K562 (cell line): ENCODE results near the gene NIPAL3. TPM values are rescaled to one million over a fixed set of nuclear protein-coding genes. Genes with fewer than 3 reads are reported as not detected.
A peak's percentile ranks its signal among the peaks of the same experiment; 100 is the strongest.

Experiments used
- ATAC-seq: fragments of 200-7000 bp; cut with Tn5 transposase; 3 replicates; pipeline ENCODE4 v1.9.1; 2020; ENCODE audit warnings: moderate library complexity
- BruUV-seq: library from RNA; stranded (reverse); fragments of 400-500 nt; replicated peaks from 2 replicates; lab custom pipeline; 2021; lab: Mats Ljungman, UMichigan
- CTCF ChIA-PET: fragments of 300-600 bp; formaldehyde crosslinking; extraction: SDS; loops from one replicate; lab custom pipeline; 2021; ENCODE audit warnings: low intra/inter-chr PET ratio; lab: Yijun Ruan, JAX
- POLR2A ChIA-PET: fragments of 300-600, 350-650 bp; sonication (Branson Sonifier 250); formaldehyde crosslinking; extraction: SDS; loops from one replicate; lab custom pipeline; 2021; ENCODE audit warnings: antibody characterized with exemption, inconsistent platforms; lab: Yijun Ruan, JAX
- DNase-seq, 4 experiments: peaks; one replicate each; pipeline versions ENCODE4 v3.0.0 to v3.0.0-alpha.2; 2011 to 2018; ENCODE audit warnings: low spot score in 3 of 4, mixed read lengths in 3 of 4; ENCODE audit errors: extremely low read depth in 1 of 4
- FAIRE-seq: peaks from 2 replicates; lab custom pipeline; 2011; peaks lifted over from hg19 to GRCh38; lab: Jason Lieb, UNC
- H2AFZ ChIP-seq: 2 replicates; pipeline ENCODE4 v1.6.0; 2011; ENCODE audit warnings: low read depth, low read length, control low read depth, inconsistent platforms
- H3K27ac ChIP-seq: fragments of 200-600 bp; 3 replicates; pipeline ENCODE4 v1.8.0; 2011; ENCODE audit warnings: low read depth, mild to moderate bottlenecking, control low read depth, inconsistent platforms, low read length, moderate library complexity, mixed read lengths; ENCODE audit errors: extremely low read depth
- H3K27me3 ChIP-seq, 2 experiments: fragments of 300-600 bp in 1 of 2; 2 replicates in 1 of 2; 3 replicates in 1 of 2; pipeline versions ENCODE4 v1.6.0 to v1.8.0; 2011; ENCODE audit warnings: inconsistent platforms in 2 of 2, low read length in 2 of 2, mild to moderate bottlenecking in 1 of 2, mixed read lengths in 1 of 2, moderate library complexity in 1 of 2; ENCODE audit not compliant: control insufficient read depth in 2 of 2, insufficient read depth in 2 of 2
- H3K36me3 ChIP-seq: fragments of 300-600 bp; 3 replicates; pipeline ENCODE4 v1.8.0; 2011; ENCODE audit warnings: mild to moderate bottlenecking, low read length, inconsistent platforms; ENCODE audit not compliant: control insufficient read depth, insufficient read depth
- H3K4me1 ChIP-seq, 2 experiments: fragments of 200-600 bp in 1 of 2; replicated peaks in 1 of 2; 2 replicates in 1 of 2; 3 replicates in 1 of 2; pipeline versions ENCODE4 v1.5.1 to v1.8.0; 2011; ENCODE audit warnings: inconsistent platforms in 2 of 2, low read length in 2 of 2, mild to moderate bottlenecking in 1 of 2, mixed read lengths in 1 of 2, moderate library complexity in 1 of 2; ENCODE audit not compliant: control insufficient read depth in 2 of 2, insufficient read depth in 2 of 2
- H3K4me2 ChIP-seq: 2 replicates; pipeline ENCODE4 v1.6.1; 2011; ENCODE audit warnings: low read length, control low read depth, inconsistent platforms, mixed read lengths; ENCODE audit not compliant: insufficient read depth
- H3K4me3 ChIP-seq: fragments of 200-600 bp; sonication (generic), shearing (Covaris generic); 2 replicates; pipeline ENCODE4 v1.5.1; 2016; ENCODE audit warnings: control low read depth, inconsistent platforms
- H3K79me2 ChIP-seq: fragments of 200-600 bp; 3 replicates; pipeline ENCODE4 v1.8.0; 2011; ENCODE audit warnings: low read length, inconsistent platforms; ENCODE audit not compliant: control insufficient read depth, insufficient read depth
- H3K9ac ChIP-seq, 2 experiments: 2 replicates each; pipeline versions ENCODE4 v1.6.0 to v1.6.1; 2011; ENCODE audit warnings: low read depth in 2 of 2, low read length in 2 of 2, control low read depth in 1 of 2, inconsistent platforms in 1 of 2, mild to moderate bottlenecking in 1 of 2, mixed read lengths in 1 of 2; ENCODE audit not compliant: insufficient read depth in 1 of 2
- H3K9me1 ChIP-seq: one replicate; pipeline ENCODE4 v1.6.0; 2011; ENCODE audit warnings: inconsistent platforms, mild to moderate bottlenecking, low read length, moderate library complexity; ENCODE audit not compliant: control insufficient read depth, insufficient read depth
- H3K9me3 ChIP-seq: replicated peaks from 2 replicates; pipeline ENCODE4 v1.5.1; 2011; ENCODE audit warnings: low read depth, low read length, inconsistent platforms; ENCODE audit not compliant: control insufficient read depth, insufficient read depth
- H4K20me1 ChIP-seq: replicated peaks from 2 replicates; pipeline ENCODE4 v1.6.1; 2011; ENCODE audit warnings: low read length, inconsistent platforms, mixed read lengths; ENCODE audit not compliant: control insufficient read depth, insufficient read depth
- FOXJ2 ChIP-seq: fragments of 200-800 bp; sonication (Bioruptor generic); IDR thresholded peaks from 2 replicates; pipeline ENCODE4 v1.6.1; 2016; ENCODE audit warnings: missing genetic modification characterization, missing compliant biosample characterization
- WGBS: fragments of 100-300 bp; shearing (Covaris generic); methylation state at CpG from one replicate; pipeline ENCODE4 v1.1.6; 2016; ENCODE audit warnings: low coverage, mixed read lengths; ENCODE audit not compliant: insufficient coverage; ENCODE audit errors: missing lambda C conversion rate; 5-methylcytosine and 5-hydroxymethylcytosine counted together
- in situ Hi-C: fragments of 300-500 bp; cut with MboI; formaldehyde crosslinking; loops from 4 replicates; pipeline ENCODE4 v1.15.0; 2018; ENCODE audit warnings: inconsistent platforms, mixed read lengths
- intact Hi-C: fragments of 100-400 bp; cut with micrococcal nuclease; formaldehyde crosslinking; loops from 2 replicates; pipeline ENCODE4 v1.14.2; 2022
- polyA plus RNA-seq, 8 experiments: library from polyadenylated mRNA; depleted of rRNA in 4 of 8; stranded (reverse) in 5 of 8; unstranded in 3 of 8; fragments of >200 nt; fragmentation: Nextera tagmentation in 2 of 8; fragmentation: Illumina TruSeq in 1 of 8; extraction: Ambion mirVana in 2 of 8; extraction: Trizol in 1 of 8; gene quantifications; 2 replicates each; pipeline versions ENCODE4 v1.2.1 to v1.2.3, GENCODE V29; 2011 to 2014; ENCODE audit warnings: inconsistent platforms in 1 of 8, missing spikeins in 1 of 8
- total RNA-seq, 7 experiments: library from RNA; depleted of rRNA in 6 of 7; stranded (reverse); fragments of >200 nt in 6 of 7; fragmentation: Illumina TruSeq in 2 of 7; extraction: Trizol in 2 of 7; gene quantifications; 2 replicates each; pipeline versions ENCODE4 v1.2.1 to v1.2.3, GENCODE V29; 2011 to 2021; ENCODE audit warnings: low replicate concordance in 1 of 7
- TF ChIP-seq, protein P1 (sequence below), 3 experiments: IDR thresholded peaks in 2 of 3; conservative IDR thresholded peaks in 1 of 3; 2 replicates each; pipeline ENCODE4 v1.5.1; 2011 to 2012; ENCODE audit warnings: low read length in 3 of 3, mild to moderate bottlenecking in 3 of 3, control low read depth in 2 of 3, improper control_type of control experiment in 1 of 3, inconsistent platforms in 1 of 3, low read depth in 1 of 3, mixed read lengths in 1 of 3, moderate library complexity in 1 of 3; ENCODE audit not compliant: insufficient read depth in 2 of 3
- TF ChIP-seq, protein P2 (sequence below), 2 experiments: fragments of 450-650 bp; IDR thresholded peaks; 2 replicates each; pipeline ENCODE4 v1.6.1; 2018; ENCODE audit warnings: mild to moderate bottlenecking in 2 of 2, low read depth in 1 of 2; ENCODE audit not compliant: partially characterized antibody in 2 of 2

NIPAL3 gene
- total and polyA plus RNA-seq, 9 of the 15 experiments (the other 6 are each of a cell fraction or from before 2014, with no cell fraction given), result 10.5 to 26.3 (median 16.0) TPM

DNA sequence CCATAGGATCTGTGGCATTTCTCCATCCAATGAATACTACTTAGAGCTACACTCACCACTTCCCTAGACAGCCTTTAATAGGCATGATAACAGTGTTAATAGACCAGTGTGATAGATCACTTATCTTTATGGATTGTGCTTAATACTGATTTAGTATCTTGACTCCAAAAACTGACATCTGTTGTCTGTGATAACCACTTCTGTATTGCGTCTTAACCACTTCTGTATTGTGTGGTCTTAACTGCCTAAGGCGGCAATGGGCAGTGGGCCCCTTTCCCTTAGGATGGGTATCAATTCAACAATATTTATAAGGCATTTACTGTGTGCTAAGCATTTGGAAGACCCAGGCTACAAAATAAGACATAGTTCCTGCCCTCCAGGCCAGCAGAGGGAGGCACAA lies 55.0 kb downstream of the NIPAL3 start:
- H3K27me3 ChIP-seq, result no peaks in the 10 kb centered on the region
- no peak overlapping the region for H3K4me2 ChIP-seq
- no peak for ATAC-seq
- BruUV-seq, result no TSS peak
- no peak overlapping the region for H2AFZ ChIP-seq
- ChIA-PET POLR2A (interaction anchor here (1.0 kb wide), 1 partner anchor 10 kb away, joined by 6 read pairs; no protein-coding TSS in a partner anchor), CTCF (no interaction called here)
- FAIRE-seq, result no peak
- no peak for DNase-seq
- H3K27ac ChIP-seq, result no peak overlapping the region
- no peaks in the 10 kb centered on the region for H3K4me1 ChIP-seq
- no peaks in the 10 kb centered on the region for H3K9me1 ChIP-seq
- intact Hi-C loops, result no loop called here
- no peak overlapping the region for H3K9ac ChIP-seq
- H3K79me2 ChIP-seq, result no peaks in the 10 kb centered on the region
- peaks cover 10% of the 10 kb centered on the region; the same call in 2 of the 3 replicates for H3K36me3 ChIP-seq
- in situ Hi-C loops, result no loop called here
- WGBS, result 46% methylated on average over 2 of the region's 2 CpGs
- TF ChIP-seq, protein P1, sequence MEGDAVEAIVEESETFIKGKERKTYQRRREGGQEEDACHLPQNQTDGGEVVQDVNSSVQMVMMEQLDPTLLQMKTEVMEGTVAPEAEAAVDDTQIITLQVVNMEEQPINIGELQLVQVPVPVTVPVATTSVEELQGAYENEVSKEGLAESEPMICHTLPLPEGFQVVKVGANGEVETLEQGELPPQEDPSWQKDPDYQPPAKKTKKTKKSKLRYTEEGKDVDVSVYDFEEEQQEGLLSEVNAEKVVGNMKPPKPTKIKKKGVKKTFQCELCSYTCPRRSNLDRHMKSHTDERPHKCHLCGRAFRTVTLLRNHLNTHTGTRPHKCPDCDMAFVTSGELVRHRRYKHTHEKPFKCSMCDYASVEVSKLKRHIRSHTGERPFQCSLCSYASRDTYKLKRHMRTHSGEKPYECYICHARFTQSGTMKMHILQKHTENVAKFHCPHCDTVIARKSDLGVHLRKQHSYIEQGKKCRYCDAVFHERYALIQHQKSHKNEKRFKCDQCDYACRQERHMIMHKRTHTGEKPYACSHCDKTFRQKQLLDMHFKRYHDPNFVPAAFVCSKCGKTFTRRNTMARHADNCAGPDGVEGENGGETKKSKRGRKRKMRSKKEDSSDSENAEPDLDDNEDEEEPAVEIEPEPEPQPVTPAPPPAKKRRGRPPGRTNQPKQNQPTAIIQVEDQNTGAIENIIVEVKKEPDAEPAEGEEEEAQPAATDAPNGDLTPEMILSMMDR (IDR thresholded peaks at IDR 0.05 in 2 of 3, conservative IDR thresholded peaks at IDR 0.05 in 1 of 3; ENCODE audit: insufficient read depth in 2 of 3, low read depth in 1 of 3, low read length in 3 of 3), result peak in 1 of 3 experiments; percentile 14; a peak in 1 of 6 replicates
- TF ChIP-seq FOXJ2 (tag), result no peak
- TF ChIP-seq, protein P2, sequence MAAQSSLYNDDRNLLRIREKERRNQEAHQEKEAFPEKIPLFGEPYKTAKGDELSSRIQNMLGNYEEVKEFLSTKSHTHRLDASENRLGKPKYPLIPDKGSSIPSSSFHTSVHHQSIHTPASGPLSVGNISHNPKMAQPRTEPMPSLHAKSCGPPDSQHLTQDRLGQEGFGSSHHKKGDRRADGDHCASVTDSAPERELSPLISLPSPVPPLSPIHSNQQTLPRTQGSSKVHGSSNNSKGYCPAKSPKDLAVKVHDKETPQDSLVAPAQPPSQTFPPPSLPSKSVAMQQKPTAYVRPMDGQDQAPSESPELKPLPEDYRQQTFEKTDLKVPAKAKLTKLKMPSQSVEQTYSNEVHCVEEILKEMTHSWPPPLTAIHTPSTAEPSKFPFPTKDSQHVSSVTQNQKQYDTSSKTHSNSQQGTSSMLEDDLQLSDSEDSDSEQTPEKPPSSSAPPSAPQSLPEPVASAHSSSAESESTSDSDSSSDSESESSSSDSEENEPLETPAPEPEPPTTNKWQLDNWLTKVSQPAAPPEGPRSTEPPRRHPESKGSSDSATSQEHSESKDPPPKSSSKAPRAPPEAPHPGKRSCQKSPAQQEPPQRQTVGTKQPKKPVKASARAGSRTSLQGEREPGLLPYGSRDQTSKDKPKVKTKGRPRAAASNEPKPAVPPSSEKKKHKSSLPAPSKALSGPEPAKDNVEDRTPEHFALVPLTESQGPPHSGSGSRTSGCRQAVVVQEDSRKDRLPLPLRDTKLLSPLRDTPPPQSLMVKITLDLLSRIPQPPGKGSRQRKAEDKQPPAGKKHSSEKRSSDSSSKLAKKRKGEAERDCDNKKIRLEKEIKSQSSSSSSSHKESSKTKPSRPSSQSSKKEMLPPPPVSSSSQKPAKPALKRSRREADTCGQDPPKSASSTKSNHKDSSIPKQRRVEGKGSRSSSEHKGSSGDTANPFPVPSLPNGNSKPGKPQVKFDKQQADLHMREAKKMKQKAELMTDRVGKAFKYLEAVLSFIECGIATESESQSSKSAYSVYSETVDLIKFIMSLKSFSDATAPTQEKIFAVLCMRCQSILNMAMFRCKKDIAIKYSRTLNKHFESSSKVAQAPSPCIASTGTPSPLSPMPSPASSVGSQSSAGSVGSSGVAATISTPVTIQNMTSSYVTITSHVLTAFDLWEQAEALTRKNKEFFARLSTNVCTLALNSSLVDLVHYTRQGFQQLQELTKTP (IDR thresholded peaks at IDR 0.05; ENCODE audit: low read depth in 1 of 2, partially characterized antibody in 2 of 2), result no peak
- H4K20me1 ChIP-seq, result no peaks in the 10 kb centered on the region
- no peaks in the 10 kb centered on the region for H3K9me3 ChIP-seq
- H3K4me3 ChIP-seq, result no peak overlapping the region
